Activated T-cell treated with anti-CD3 and anti-CD28 coated beads, Interleukin-2, amount 50 U/mL, for 4 hours (primary cell): Measurements from ENCODE around the gene TMEM272. TPM values are rescaled to one million over a fixed set of nuclear protein-coding genes. Genes with fewer than 3 reads are reported as not detected.

ENCODE experiments used
- ATAC-seq, 2 donors: fragments of 200-7000 bp; cut with Tn5 transposase; one replicate each; pipeline ENCODE4 v1.10.0; 2021
- DNase-seq: peaks from one replicate; pipeline ENCODE4 v3.0.0-alpha.2; 2020
- H3K27me3 Mint-ChIP-seq: one replicate; pipeline ENCODE4 v1.8.0; 2021; ENCODE audit warnings: low read depth, mixed read lengths
- H3K36me3 Mint-ChIP-seq: one replicate; pipeline ENCODE4 v1.8.0; 2022; ENCODE audit warnings: mixed read lengths; ENCODE audit not compliant: insufficient read depth
- H3K4me1 Mint-ChIP-seq: one replicate; pipeline ENCODE4 v1.8.0; 2021; ENCODE audit warnings: low read depth, mixed read lengths
- H3K4me3 Mint-ChIP-seq: one replicate; pipeline ENCODE4 v1.8.0; 2021; ENCODE audit warnings: mild to moderate bottlenecking, moderate library complexity, mixed read lengths
- H3K9me3 Mint-ChIP-seq: one replicate; pipeline ENCODE4 v1.8.0; 2021; ENCODE audit warnings: mixed read lengths
- total RNA-seq, 3 donors: library from RNA; stranded (reverse); gene quantifications; one replicate each; pipeline ENCODE4 v1.2.1, GENCODE V29; 2021

TMEM272 gene, protein sequence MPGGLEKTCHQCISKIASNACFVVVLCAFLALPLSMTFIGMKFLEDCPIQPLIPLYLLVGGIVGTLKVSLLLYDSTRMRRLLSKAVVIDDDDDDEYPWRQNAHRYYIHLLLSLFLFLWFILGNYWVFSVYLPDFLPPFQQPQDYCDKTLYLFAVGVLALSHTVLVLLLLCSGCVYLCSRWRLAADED
- total RNA-seq = under 1 TPM; 0.11 to 0.24 (median 0.18) TPM

DNA sequence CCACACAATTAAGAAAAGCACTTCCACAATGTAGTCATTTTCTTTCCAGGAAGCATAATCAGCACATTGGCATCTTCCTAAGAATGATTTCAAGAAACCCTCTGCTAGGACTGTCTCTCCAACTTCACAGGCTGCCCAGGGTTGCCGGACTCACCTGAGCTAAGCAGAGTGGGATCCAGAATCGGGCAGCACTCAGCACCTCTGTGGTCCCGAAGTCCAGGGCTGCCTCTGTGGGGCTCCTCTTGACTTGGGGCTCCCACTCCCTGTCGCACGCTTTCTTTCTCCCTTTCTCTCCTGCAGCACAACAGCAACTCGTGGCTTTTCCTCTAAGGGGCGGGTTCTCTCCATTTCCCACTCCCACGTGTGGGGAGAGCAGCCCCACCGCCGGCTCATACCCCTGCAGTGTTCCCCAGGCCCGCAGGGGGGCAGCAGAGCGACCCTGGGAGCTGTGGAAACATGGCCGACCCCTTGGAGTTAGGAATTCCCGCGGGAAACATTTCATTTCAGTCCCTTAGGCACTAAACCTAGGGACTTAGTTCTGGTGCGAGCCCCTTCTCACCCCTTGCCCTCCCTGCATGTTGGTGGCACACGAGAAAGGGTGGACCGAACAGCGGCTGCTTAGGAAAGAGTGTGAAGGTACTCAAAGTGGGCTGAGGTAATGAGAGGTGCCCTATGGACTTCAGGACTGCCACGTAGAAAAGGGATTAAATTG lies at the start of gene TMEM272:
Gene TMEM272, minus strand, starts transcription at position 316 of the 712 bp plus-strand sequence. CDS start 6,647 bp downstream, outside the sequence.
- Mint-ChIP-seq H3K9me3 (no peaks in the 10 kb centered on the region), H3K36me3 (no peaks in the 10 kb centered on the region), H3K4me3 (no peak within 1 kb of the TSS), H3K27me3 (peaks cover 5% of the 10 kb centered on the region), H3K4me1 (peaks cover 6% of the 10 kb centered on the region)
- DNase-seq (peak; percentile 52), ATAC-seq (peak; percentile 74)

DNA sequence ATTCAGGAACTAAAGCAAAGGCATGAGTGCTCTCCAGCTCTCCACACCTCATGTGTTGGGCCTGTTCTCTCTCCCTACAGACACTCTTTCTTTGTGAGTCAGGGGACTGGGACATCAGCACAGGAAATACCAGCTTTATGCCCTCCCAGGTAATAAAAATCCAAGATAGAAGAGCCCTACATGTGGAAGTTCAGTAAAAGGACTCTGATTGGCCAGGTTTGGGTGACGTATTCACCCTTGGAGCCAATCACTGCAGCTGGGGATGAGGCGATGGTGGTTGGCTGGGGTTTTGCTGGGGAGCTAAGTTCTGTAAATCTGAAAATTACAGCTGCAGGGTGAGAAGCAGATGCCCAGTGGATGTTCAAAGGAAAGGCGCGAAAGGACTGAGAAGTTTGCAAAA lies 49.3 kb upstream of the TMEM272 start:
- H3K9me3 Mint-ChIP-seq = no peaks in the 10 kb centered on the region
- no peaks in the 10 kb centered on the region for H3K4me1 Mint-ChIP-seq
- H3K27me3 Mint-ChIP-seq = peaks cover 10% of the 10 kb centered on the region
- ATAC-seq = no peak
- H3K4me3 Mint-ChIP-seq = no peak overlapping the region
- no peaks in the 10 kb centered on the region for H3K36me3 Mint-ChIP-seq
- no peak for DNase-seq

DNA sequence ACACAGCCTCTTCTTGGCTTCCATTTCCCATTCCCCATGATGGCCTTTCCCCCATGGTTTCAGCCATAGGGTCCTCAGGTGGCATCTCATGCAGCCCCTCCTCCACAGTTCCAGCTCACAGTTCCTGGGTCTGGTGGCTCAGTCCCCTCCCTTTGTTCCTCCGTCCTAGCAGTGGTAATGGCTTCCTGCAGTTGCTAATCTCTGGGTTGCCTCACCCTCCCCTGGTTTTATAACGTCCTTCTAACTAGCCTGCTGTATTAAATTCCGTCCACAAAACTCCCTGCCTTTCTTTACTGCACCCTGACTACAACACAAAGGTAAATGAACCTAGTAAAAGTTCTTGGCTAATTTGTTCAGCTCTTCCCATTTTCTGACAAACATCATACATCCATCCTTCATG lies 47.7 kb upstream of the TMEM272 start:
- Mint-ChIP-seq H3K4me1 (no peaks in the 10 kb centered on the region), H3K36me3 (no peaks in the 10 kb centered on the region), H3K27me3 (peaks cover 10% of the 10 kb centered on the region), H3K4me3 (no peak overlapping the region), H3K9me3 (no peaks in the 10 kb centered on the region)
- DNase-seq = no peak
- ATAC-seq = no peak

DNA sequence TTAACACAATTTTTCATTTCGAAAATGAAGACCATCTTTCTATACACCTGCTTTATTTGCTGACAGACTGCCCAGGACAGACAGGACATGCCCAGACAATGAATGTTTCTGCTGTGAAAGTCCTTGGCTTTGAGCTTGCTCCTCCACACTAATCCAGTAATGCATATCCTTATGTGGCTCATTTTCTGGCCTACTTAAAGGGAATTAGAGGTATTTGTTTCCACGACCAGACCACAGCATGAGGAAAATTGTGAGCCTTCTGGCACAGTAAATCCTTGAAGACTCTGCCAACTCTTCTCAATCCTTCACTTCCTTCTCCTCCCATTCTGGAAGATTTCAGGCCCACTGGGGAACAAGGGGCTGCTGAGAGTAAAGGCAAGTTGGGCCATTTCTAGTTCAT lies 42.5 kb upstream of the TMEM272 start:
- ATAC-seq (no peak), DNase-seq (no peak)
- Mint-ChIP-seq H3K36me3 (no peaks in the 10 kb centered on the region), H3K27me3 (peaks cover 4% of the 10 kb centered on the region), H3K4me1 (no peaks in the 10 kb centered on the region), H3K4me3 (no peak overlapping the region), H3K9me3 (no peaks in the 10 kb centered on the region)

DNA sequence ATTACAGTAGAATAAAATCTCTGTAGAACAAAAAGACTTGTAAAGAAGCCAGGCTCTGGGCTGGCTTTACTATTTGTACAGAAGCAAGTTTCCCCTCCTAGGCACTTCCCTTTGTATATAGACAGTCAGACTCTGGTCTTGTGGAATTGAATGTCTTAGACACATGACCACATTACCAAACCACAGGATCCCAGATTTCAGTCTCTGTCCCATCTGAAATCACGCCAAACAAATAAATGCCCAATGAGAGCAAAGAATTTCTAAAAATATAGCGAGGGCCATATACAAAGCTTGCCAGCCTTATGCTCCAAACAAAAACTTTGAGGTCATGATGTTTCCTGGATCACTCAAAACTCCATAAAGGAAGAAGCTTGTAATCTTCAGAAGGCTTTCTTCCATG lies 40.7 kb upstream of the TMEM272 start:
- no peaks in the 10 kb centered on the region for H3K36me3 Mint-ChIP-seq
- no peaks in the 10 kb centered on the region for H3K4me1 Mint-ChIP-seq
- no peak overlapping the region for H3K4me3 Mint-ChIP-seq
- DNase-seq (no peak), ATAC-seq (no peak)
- no peaks in the 10 kb centered on the region for H3K9me3 Mint-ChIP-seq
- peaks cover 2% of the 10 kb centered on the region for H3K27me3 Mint-ChIP-seq

DNA sequence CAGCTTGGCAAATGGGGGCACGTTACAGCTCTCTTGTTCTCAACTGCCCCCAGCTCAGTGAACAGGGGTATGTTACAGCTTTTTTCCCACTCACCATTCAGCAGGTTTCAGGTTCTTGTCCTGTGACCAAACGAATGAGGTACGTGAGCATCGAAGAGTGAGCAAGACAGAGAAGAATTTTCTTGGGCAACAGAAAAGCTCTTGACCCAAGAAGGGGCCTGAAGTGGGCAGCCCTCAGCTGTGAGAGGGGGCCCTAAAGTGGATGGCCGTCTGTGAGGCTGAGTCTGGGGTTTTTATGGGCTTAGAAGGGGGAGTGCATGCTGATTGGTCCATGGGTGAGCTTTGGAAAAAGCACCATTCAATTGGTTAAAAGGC lies 38.2 kb upstream of the TMEM272 start:
- Mint-ChIP-seq H3K4me1 (no peaks in the 10 kb centered on the region), H3K4me3 (no peak overlapping the region), H3K36me3 (no peaks in the 10 kb centered on the region), H3K9me3 (no peaks in the 10 kb centered on the region), H3K27me3 (peaks cover 2% of the 10 kb centered on the region)
- ATAC-seq = no peak
- no peak for DNase-seq

DNA sequence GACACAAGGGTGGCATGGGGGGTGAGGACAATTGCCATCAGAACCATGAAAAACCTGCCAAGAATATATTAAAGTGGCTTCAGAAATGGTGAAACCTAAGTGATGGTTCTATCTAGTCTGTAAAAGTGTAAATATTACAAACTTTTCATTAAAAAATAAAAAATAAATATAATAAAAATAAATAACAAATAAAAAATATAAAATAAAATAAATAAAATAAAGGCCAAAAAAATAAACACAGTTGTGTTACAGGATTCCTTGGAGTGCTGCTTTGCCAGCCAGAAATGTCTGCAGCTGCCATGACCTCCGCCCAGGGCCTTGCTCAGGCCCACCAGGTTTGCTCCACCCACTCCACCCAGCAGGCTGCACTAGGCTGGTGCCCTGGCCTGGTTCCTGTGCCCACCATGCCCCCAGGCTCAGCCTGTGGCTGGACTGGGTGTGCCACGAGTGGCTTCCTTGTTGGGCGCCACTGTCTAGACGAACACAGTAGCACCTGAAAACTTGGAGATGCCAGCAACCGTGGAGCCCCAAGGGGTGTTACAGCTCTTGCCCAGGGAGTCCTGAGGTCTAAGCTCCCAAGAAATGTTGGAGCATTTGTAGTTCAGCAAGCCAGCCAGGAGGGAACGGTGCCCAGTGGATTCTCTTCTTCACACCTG lies 37.7 kb upstream of the TMEM272 start:
- Mint-ChIP-seq H3K4me3 (no peak overlapping the region), H3K27me3 (peaks cover 2% of the 10 kb centered on the region), H3K36me3 (no peaks in the 10 kb centered on the region), H3K9me3 (no peaks in the 10 kb centered on the region), H3K4me1 (no peaks in the 10 kb centered on the region)
- DNase-seq (no peak), ATAC-seq (no peak)

DNA sequence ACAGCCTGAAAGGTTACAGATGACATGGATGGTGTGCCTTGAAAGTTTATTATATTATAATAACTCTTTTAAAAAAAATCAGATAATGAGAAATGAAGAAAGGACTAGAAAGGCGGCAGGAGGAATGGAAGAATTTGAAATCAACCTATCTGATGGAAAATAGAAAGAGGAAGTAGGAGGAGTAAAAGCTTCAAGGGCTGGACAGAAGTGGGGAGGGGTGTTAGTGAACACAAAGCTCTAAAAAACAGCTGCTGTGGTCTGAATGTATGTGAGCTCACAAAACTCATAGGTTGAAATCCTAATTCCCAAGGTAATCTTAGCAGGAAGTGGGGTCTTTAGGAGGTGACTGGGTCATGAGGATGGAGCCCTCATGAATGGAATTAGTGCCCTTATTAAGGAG lies 36.3 kb upstream of the TMEM272 start:
- H3K9me3 Mint-ChIP-seq = no peaks in the 10 kb centered on the region
- no peak overlapping the region for H3K4me3 Mint-ChIP-seq
- H3K4me1 Mint-ChIP-seq = no peaks in the 10 kb centered on the region
- H3K27me3 Mint-ChIP-seq = peaks cover 2% of the 10 kb centered on the region
- no peaks in the 10 kb centered on the region for H3K36me3 Mint-ChIP-seq
- no peak for DNase-seq
- ATAC-seq = no peak

DNA sequence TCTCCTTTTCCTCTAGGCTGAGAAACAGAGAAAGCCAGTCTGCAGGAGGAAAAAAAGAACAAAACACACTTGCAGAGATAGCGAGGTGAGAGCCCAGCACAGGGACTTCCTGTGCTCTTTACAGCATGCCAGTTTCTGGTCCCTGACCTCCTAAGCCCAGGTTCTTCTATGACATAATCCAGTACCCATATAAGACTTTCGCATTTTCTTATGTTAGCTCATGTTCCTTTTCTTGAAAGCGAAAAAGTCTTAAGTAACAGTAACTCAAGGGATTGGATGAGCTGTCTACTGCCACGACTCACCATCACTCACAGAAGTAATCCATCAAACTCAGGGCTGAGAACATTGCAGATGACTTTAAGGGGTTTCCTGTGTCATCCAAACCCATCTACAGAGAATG lies 34.2 kb upstream of the TMEM272 start:
- ATAC-seq (no peak), DNase-seq (no peak)
- H3K9me3 Mint-ChIP-seq = no peaks in the 10 kb centered on the region
- no peak overlapping the region for H3K4me3 Mint-ChIP-seq
- peaks cover 2% of the 10 kb centered on the region for H3K27me3 Mint-ChIP-seq
- no peaks in the 10 kb centered on the region for H3K4me1 Mint-ChIP-seq
- no peaks in the 10 kb centered on the region for H3K36me3 Mint-ChIP-seq

DNA sequence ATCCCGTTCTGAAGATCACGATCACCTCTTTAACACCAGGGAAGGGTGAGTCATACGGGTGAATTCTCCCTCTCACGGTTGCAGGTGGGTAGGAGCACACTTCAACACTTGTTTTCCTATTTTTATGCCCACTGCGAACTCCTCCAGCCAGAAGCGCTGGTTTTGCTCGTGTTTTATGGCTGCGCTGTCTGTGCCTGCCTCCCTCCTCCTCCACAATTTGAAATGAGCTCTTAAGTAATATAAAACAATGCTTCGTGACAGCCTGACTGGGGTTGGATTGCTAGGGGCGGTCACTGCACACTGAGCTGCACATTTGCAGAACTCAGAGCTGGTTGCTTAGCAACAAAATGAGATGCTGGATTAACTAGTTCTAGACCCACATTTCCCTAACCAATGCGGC lies 29.7 kb upstream of the TMEM272 start:
- DNase-seq (no peak), ATAC-seq (no peak)
- Mint-ChIP-seq H3K4me3 (no peak overlapping the region), H3K9me3 (no peaks in the 10 kb centered on the region), H3K27me3 (peaks cover 2% of the 10 kb centered on the region), H3K36me3 (no peaks in the 10 kb centered on the region), H3K4me1 (no peaks in the 10 kb centered on the region)

DNA sequence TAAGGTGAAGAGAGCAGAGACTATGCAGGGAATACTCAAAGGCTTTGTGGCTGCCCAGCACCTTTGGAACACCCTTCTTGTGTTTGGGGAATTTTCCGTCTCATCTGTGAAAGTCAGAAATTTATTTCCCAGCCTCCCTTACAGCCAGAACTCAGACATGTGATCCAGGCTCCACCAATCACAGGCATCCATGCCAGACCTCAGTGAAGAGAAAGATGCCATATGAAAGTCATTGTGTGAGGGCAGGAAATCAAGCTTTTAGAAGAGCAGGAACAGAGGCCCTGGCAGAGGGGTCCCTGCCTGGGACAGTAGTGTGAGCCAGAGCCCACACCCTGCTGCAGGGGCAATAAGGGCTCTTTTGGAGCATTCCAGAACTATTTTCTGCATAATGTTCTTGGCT lies 28.9 kb upstream of the TMEM272 start:
- Mint-ChIP-seq H3K4me3 (no peak overlapping the region), H3K36me3 (no peaks in the 10 kb centered on the region), H3K9me3 (no peaks in the 10 kb centered on the region), H3K4me1 (no peaks in the 10 kb centered on the region), H3K27me3 (peaks cover 2% of the 10 kb centered on the region)
- ATAC-seq = no peak
- DNase-seq = no peak

DNA sequence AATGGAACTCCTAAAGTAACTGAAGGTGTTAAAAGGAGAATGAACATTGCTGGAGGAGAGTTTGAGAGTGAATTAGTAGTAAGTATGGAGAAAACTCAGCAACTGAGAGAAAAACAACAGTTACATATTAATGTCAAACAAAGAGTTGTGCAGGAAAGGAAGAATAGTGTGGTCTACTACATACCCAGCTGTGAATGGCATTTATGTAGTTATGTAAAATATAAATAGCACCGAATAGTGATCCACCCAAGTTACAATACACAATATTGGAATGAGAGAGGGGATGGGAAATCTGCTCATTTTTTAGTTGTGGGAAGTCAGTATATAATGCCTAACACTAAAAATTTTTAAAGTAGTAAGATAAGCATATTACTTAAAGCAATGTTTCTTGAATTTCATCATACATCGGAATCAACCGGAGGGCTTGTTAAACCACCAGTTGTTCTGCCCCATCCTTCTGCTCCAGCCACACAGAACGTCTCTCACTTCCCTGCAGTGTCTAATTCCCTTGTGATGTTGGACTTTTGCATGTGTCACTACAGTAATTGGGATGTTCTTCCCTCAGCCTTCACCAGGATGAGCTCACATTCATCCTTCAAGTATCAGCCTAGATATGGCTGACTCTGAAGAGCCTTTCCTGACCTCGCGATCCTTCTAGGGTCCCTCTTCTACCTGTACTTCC lies 28.3 kb upstream of the TMEM272 start:
- Mint-ChIP-seq H3K9me3 (no peaks in the 10 kb centered on the region), H3K4me1 (no peaks in the 10 kb centered on the region), H3K4me3 (no peak overlapping the region), H3K36me3 (no peaks in the 10 kb centered on the region), H3K27me3 (peaks cover 2% of the 10 kb centered on the region)
- DNase-seq (no peak), ATAC-seq (no peak)

DNA sequence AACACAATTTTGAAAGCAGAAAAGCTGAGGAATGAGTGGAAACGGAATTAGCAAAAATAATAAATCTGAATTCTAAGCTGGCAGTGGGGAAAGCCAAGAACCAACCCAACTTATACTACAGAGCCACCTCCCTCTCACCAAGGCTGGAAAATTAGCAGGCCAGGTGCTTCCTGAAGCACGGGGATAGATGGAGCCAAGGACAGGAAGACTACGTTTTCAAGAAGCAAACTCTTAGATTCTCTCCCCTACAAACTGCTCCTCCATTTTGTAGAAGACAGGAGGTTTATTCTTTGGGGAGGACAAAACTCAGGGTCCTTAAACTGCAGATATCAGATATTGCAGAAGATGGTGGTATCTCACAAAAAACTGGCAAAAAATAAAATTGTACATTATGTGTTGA lies 25.6 kb upstream of the TMEM272 start:
- ATAC-seq = no peak
- peaks cover 3% of the 10 kb centered on the region for H3K27me3 Mint-ChIP-seq

DNA sequence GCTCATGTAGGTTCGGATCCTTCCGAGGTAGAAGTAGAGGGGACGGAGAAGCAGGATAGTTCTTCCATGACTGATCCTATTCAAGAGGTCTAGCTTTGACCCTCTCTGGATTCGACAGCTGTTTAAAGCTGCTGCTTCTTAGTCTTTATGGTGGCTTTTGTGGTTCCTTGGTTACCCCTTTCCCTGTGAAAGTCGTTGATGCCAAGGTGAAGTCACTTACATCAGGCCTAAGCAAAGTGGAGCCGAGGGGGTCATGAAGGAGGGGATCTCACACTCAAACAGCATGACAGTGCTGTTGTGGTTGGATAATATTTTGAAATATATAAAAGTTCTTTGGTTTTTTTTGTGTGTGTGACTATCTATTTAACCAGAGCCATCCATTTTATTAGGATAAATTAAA lies 24.9 kb upstream of the TMEM272 start:
- DNase-seq (no peak), ATAC-seq (no peak)
- H3K27me3 Mint-ChIP-seq = peaks cover 5% of the 10 kb centered on the region
- H3K4me1 Mint-ChIP-seq = no peaks in the 10 kb centered on the region
- H3K36me3 Mint-ChIP-seq = no peaks in the 10 kb centered on the region
- H3K9me3 Mint-ChIP-seq = no peaks in the 10 kb centered on the region
- no peak overlapping the region for H3K4me3 Mint-ChIP-seq

More for the DNA sequence above, 25.6 kb upstream of the TMEM272 start:
- Mint-ChIP-seq H3K9me3 (no peaks in the 10 kb centered on the region), H3K4me1 (no peaks in the 10 kb centered on the region), H3K36me3 (no peaks in the 10 kb centered on the region), H3K4me3 (no peak overlapping the region)
- no peak for DNase-seq
